ENCODE data around the gene GCGR. TPM values are rescaled to one million over a fixed set of nuclear protein-coding genes. Genes with fewer than 3 reads are reported as not detected.

GCGR gene
- total RNA-seq, 1 donor from 2014 or later: not detected

GRCh38 chr17:81811705-81812570 is 8.0 kb downstream of the GCGR start:
- no peak for DNase-seq (ENCODE audit: low read depth, low spot score)

GRCh38 chr17:81812571-81813370 is 8.8 kb downstream of the GCGR start:
- DNase-seq (ENCODE audit: low read depth, low spot score): no peak

GRCh38 chr17:81813371-81813684 is 9.4 kb downstream of the GCGR start:
- DNase-seq (ENCODE audit: low read depth, low spot score): no peak

- DNase-seq (ENCODE audit: low read depth, low spot score): no peak
Observed at GRCh38 chr17:81813861-81814683, 10.1 kb downstream of the GCGR start.

- DNase-seq (ENCODE audit: low read depth, low spot score): no peak
Observed at GRCh38 chr17:81814748-81815645, 11.0 kb downstream of the GCGR start.

GRCh38 chr17:81815646-81815986 is 11.7 kb downstream of the GCGR start:
- DNase-seq (ENCODE audit: low read depth, low spot score): no peak

- no peak for DNase-seq (ENCODE audit: low read depth, low spot score)
Observed at GRCh38 chr17:81817758-81818147, 13.8 kb downstream of the GCGR start.

- DNase-seq (ENCODE audit: low read depth, low spot score): no peak
Observed at GRCh38 chr17:81819708-81820107, 15.8 kb downstream of the GCGR start.

GRCh38 chr17:81821147-81821546 is 17.2 kb downstream of the GCGR start:
- no peak for DNase-seq (ENCODE audit: low read depth, low spot score)

GRCh38 chr17:81821603-81822311 is 17.8 kb downstream of the GCGR start:
- peak; percentile 24 for DNase-seq (ENCODE audit: low read depth, low spot score)

GRCh38 chr17:81822312-81822637 is 18.3 kb downstream of the GCGR start:
- DNase-seq (ENCODE audit: low read depth, low spot score): no peak

GRCh38 chr17:81822996-81823819 is 19.3 kb downstream of the GCGR start:
- no peak for DNase-seq (ENCODE audit: low read depth, low spot score)

GRCh38 chr17:81823820-81824550 is 20.0 kb downstream of the GCGR start:
- DNase-seq (ENCODE audit: low read depth, low spot score): no peak

GRCh38 chr17:81824595-81824994 is 20.6 kb downstream of the GCGR start:
- no peak for DNase-seq (ENCODE audit: low read depth, low spot score)

GRCh38 chr17:81825841-81826466 is 22.0 kb downstream of the GCGR start:
- DNase-seq (ENCODE audit: low read depth, low spot score): no peak

GRCh38 chr17:81828656-81829055 is 24.7 kb downstream of the GCGR start:
- DNase-seq (ENCODE audit: low read depth, low spot score): no peak

- DNase-seq (ENCODE audit: low read depth, low spot score): no peak
Observed at GRCh38 chr17:81829858-81830257, 25.9 kb downstream of the GCGR start.

GRCh38 chr17:81831563-81831956 is 27.6 kb downstream of the GCGR start:
- no peak for DNase-seq (ENCODE audit: low read depth, low spot score)

All from pulmonary artery endothelial cell (primary cell).